ENCODE measurements around the gene RNF151.

Gene RNF151

GRCh38 chr16:1993731-1994131 is 27.1 kb downstream of the RNF151 start:
- no peak for FAIRE-seq

- FAIRE-seq, result no peak
These were observed 31.1 kb downstream of the RNF151 start for GRCh38 chr16:1997494-1998359.

- no peak for FAIRE-seq
These were observed 31.7 kb downstream of the RNF151 start for GRCh38 chr16:1998360-1998835.

- FAIRE-seq, result no peak
These were observed 32.5 kb downstream of the RNF151 start for GRCh38 chr16:1998852-1999801.

- FAIRE-seq, result no peak
These were observed 33.3 kb downstream of the RNF151 start for GRCh38 chr16:1999866-2000514.

GRCh38 chr16:2001035-2001434 is 34.4 kb downstream of the RNF151 start:
- FAIRE-seq, result no peak

GRCh38 chr16:2001456-2002355 is 35.0 kb downstream of the RNF151 start:
- no peak for FAIRE-seq

GRCh38 chr16:2002406-2003230 is 36.0 kb downstream of the RNF151 start:
- no peak for FAIRE-seq

- no peak for FAIRE-seq
These were observed 36.7 kb downstream of the RNF151 start for GRCh38 chr16:2003231-2003826.

GRCh38 chr16:2003827-2004641 is 37.4 kb downstream of the RNF151 start:
- FAIRE-seq, result no peak

- FAIRE-seq, result no peak
These were observed 38.3 kb downstream of the RNF151 start for GRCh38 chr16:2004795-2005517.

GRCh38 chr16:2005646-2006045 is 39.0 kb downstream of the RNF151 start:
- no peak for FAIRE-seq

- no peak for FAIRE-seq
These were observed 39.7 kb downstream of the RNF151 start for GRCh38 chr16:2006317-2006716.

GRCh38 chr16:2007081-2007836 is 40.6 kb downstream of the RNF151 start:
- no peak for FAIRE-seq

- FAIRE-seq, result no peak
These were observed 41.4 kb downstream of the RNF151 start for GRCh38 chr16:2008009-2008526.

GRCh38 chr16:2008631-2009163 is 42.0 kb downstream of the RNF151 start:
- no peak for FAIRE-seq

GRCh38 chr16:2009164-2009711 is 42.6 kb downstream of the RNF151 start:
- no peak for FAIRE-seq

All from islet of Langerhans (tissue), 1 donor.